MM.1S (cell line): ENCODE data around the gene PDAP1.
"Not testable (repeated sequence)": the region's sequence is repeated elsewhere in the genome, so short reads cannot be mapped to it uniquely, and the experiment has no call there.

Source experiments
- DNase-seq: peaks from one replicate; pipeline ENCODE4 v3.0.0-alpha.2; 2015
- H2AFZ ChIP-seq: fragments of 300-600 bp; sonication (generic); 2 replicates; pipeline ENCODE4 v1.6.0; 2016; ENCODE audit warnings: antibody characterized with exemption, low read length
- H3F3A ChIP-seq: fragments of 300-600 bp; sonication (generic); 2 replicates; pipeline ENCODE4 v1.6.1; 2016; ENCODE audit warnings: mild to moderate bottlenecking, antibody characterized with exemption, low read length, moderate library complexity, mixed read lengths; ENCODE audit not compliant: insufficient read depth
- H3K27ac ChIP-seq: fragments of 300-600 bp; sonication (generic); 2 replicates; pipeline ENCODE4 v1.5.1; 2016; ENCODE audit warnings: mild to moderate bottlenecking, low read length
- H3K27me3 ChIP-seq: fragments of 300-600 bp; sonication (generic); replicated peaks from 2 replicates; pipeline ENCODE4 v1.6.0; 2016; ENCODE audit warnings: low read length; ENCODE audit not compliant: insufficient read depth
- H3K36me3 ChIP-seq: fragments of 300-600 bp; sonication (generic); replicated peaks from 2 replicates; pipeline ENCODE4 v1.6.1; 2016; ENCODE audit warnings: mild to moderate bottlenecking, low read length, mixed read lengths; ENCODE audit not compliant: insufficient read depth
- H3K4me1 ChIP-seq: fragments of 300-600 bp; sonication (generic); 2 replicates; pipeline ENCODE4 v1.6.1; 2016; ENCODE audit warnings: low read length, mixed read lengths
- H3K4me2 ChIP-seq: fragments of 300-600 bp; sonication (generic); 2 replicates; pipeline ENCODE4 v1.6.0; 2016; ENCODE audit warnings: low read depth, low read length
- H3K4me3 ChIP-seq: fragments of 300-600 bp; sonication (generic); 2 replicates; pipeline ENCODE4 v1.5.1; 2016; ENCODE audit warnings: low read length, mixed read lengths
- H3K79me2 ChIP-seq: fragments of 300-600 bp; sonication (generic); 2 replicates; pipeline ENCODE4 v1.6.1; 2016; ENCODE audit warnings: mixed run types, low read length, mixed read lengths
- H3K9ac ChIP-seq: fragments of 300-600 bp; sonication (generic); 2 replicates; pipeline ENCODE4 v1.6.1; 2016; ENCODE audit warnings: low read length, mixed read lengths
- H3K9me2 ChIP-seq: fragments of 300-600 bp; sonication (generic); replicated peaks from 2 replicates; pipeline ENCODE4 v1.6.1; 2016; ENCODE audit warnings: mild to moderate bottlenecking, low read length, mixed read lengths; ENCODE audit not compliant: insufficient read depth
- H3K9me3 ChIP-seq: fragments of 300-600 bp; sonication (generic); replicated peaks from 2 replicates; pipeline ENCODE4 v1.6.1; 2016; ENCODE audit warnings: mild to moderate bottlenecking, low read length, mixed read lengths; ENCODE audit not compliant: insufficient read depth
- H4K20me1 ChIP-seq: fragments of 300-600 bp; sonication (generic); 2 replicates; pipeline ENCODE4 v1.6.1; 2016; ENCODE audit warnings: mild to moderate bottlenecking, low read length, moderate library complexity, mixed read lengths; ENCODE audit not compliant: insufficient read depth
- EZH2 ChIP-seq: fragments of 300-600 bp; sonication (generic); optimal IDR thresholded peaks from 2 replicates; pipeline ENCODE3; 2017; ENCODE audit warnings: low read depth, mild to moderate bottlenecking, antibody characterized with exemption, low read length, mixed read lengths
- EZH2phosphoT487 ChIP-seq: fragments of 300-600 bp; sonication (generic); IDR thresholded peaks from 2 replicates; pipeline ENCODE4 v1.6.1; 2018; ENCODE audit warnings: antibody characterized with exemption, low read length
- TF ChIP-seq, protein P1 (sequence below): fragments of 300-600 bp; sonication (generic); IDR thresholded peaks from 2 replicates; pipeline ENCODE4 v1.5.1; 2016; ENCODE audit warnings: antibody characterized with exemption, low read length, mixed read lengths

Gene PDAP1

DNA sequence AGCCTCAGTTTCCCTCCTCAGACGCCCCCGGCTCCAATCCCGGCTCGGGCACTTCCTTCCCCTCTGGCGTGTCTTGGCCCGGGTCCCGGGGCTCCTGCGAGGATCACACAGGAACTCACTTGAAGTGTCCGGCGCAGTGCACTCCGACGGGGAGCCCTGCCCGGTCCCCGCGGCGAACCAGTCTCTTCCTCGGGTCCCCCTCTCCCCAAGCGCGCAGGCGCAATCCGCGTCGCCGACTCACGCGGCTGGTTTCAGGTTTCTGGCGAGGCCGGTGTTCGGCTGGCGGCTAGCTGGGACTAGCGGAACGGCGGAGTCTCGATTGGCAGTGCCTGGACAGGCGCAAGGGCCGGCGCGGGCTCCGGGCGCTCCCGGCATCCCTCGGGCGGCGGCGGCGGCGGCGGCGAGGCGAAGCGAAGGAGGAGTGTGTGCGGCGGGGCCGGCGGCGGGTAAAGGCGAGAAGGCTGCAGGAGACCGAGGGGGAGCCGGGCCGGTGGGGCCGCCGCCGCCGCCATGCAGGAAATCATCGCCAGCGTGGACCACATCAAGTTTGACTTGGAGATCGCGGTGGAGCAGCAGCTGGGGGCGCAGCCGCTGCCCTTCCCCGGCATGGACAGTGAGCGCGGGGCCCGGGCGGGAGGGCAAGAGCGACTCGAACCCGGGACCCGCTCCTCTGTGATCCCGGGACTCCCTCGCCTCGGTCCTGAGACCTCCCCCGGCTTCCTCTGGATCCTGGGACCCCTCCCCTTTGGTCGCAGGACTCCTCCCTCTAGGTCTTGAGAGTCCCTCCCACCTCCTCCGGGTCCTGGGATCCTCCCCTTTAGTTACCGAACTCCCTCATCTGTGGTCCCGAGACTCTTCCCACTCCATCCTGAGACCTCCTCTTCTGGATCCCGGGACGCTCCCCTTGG lies 30.4 kb upstream of the PDAP1 start, which contains the start of the genes CPSF4 and PTCD1:
Gene CPSF4, plus strand, starts transcription at position 371 of the 908 bp plus-strand sequence. Its CDS starts 140 bp downstream, at position 511.
Gene PTCD1, minus strand, starts transcription at position 226 of the 908 bp plus-strand sequence. CDS start 3,556 bp downstream, outside the sequence.
- Histone ChIP-seq H3K36me3 (0 out of 2 replicates have a peak, but pooled peaks cover 6% of the 10 kb centered on the region), H3K4me2 (peak within 1 kb of the TSS; percentile 78), H3K79me2 (peaks cover 68% of the 10 kb centered on the region), H3K27ac (peak within 1 kb of the TSS; percentile 49; the same call in 1 of the 2 replicates), H2AFZ (peak within 1 kb of the TSS; percentile 99), H3K4me1 (0 out of 2 replicates have a peak, but pooled peaks cover 9% of the 10 kb centered on the region), H3K4me3 (peak within 1 kb of the TSS; percentile 82), H3K9ac (peak within 1 kb of the TSS; percentile 94), H3K27me3 (no peaks in the 10 kb centered on the region), H3F3A (peaks cover 10% of the 10 kb centered on the region; the same call in 1 of the 2 replicates), H4K20me1 (0 out of 2 replicates have a peak, but pooled peaks cover 9% of the 10 kb centered on the region), H3K9me3 (no peaks in the 10 kb centered on the region), H3K9me2 (no peaks in the 10 kb centered on the region)
- peak; percentile 97 for DNase-seq
- no peak for TF ChIP-seq EZH2phosphoT487
- TF ChIP-seq, protein P1, sequence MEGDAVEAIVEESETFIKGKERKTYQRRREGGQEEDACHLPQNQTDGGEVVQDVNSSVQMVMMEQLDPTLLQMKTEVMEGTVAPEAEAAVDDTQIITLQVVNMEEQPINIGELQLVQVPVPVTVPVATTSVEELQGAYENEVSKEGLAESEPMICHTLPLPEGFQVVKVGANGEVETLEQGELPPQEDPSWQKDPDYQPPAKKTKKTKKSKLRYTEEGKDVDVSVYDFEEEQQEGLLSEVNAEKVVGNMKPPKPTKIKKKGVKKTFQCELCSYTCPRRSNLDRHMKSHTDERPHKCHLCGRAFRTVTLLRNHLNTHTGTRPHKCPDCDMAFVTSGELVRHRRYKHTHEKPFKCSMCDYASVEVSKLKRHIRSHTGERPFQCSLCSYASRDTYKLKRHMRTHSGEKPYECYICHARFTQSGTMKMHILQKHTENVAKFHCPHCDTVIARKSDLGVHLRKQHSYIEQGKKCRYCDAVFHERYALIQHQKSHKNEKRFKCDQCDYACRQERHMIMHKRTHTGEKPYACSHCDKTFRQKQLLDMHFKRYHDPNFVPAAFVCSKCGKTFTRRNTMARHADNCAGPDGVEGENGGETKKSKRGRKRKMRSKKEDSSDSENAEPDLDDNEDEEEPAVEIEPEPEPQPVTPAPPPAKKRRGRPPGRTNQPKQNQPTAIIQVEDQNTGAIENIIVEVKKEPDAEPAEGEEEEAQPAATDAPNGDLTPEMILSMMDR, result no peak
- TF ChIP-seq EZH2, result no peak

- no peaks in the 10 kb centered on the region for H3K9me2 ChIP-seq
- H3K27ac ChIP-seq, result peak overlapping the region; percentile 42; the same call in 1 of the 2 replicates
- H3K4me1 ChIP-seq, result 0 out of 2 replicates have a peak, but pooled peaks cover 9% of the 10 kb centered on the region
- H3K9me3 ChIP-seq, result no peaks in the 10 kb centered on the region
- peak overlapping the region; percentile 94 for H3K9ac ChIP-seq
- 0 out of 2 replicates have a peak, but pooled peaks cover 3% of the 10 kb centered on the region for H3K36me3 ChIP-seq
- peak overlapping the region; percentile 99 for H2AFZ ChIP-seq
- H4K20me1 ChIP-seq, result 0 out of 2 replicates have a peak, but pooled peaks cover 9% of the 10 kb centered on the region
- H3K4me2 ChIP-seq, result peak overlapping the region; percentile 78
- peak; percentile 11 for DNase-seq
- H3K4me3 ChIP-seq, result peak overlapping the region; percentile 82
- TF ChIP-seq EZH2 (no peak), EZH2phosphoT487 (no peak)
- TF ChIP-seq, protein P1, result no peak
- no peaks in the 10 kb centered on the region for H3K27me3 ChIP-seq
- peaks cover 61% of the 10 kb centered on the region for H3K79me2 ChIP-seq
- peaks cover 10% of the 10 kb centered on the region; the same call in 1 of the 2 replicates for H3F3A ChIP-seq
Observed at GRCh38 chr7:99437946-99438572, 29.7 kb upstream of the PDAP1 start.

GRCh38 chr7:99433158-99433557 lies 24.8 kb upstream of the PDAP1 start:
- no peaks in the 10 kb centered on the region for H3K9me3 ChIP-seq
- H3K27ac ChIP-seq, result no peak overlapping the region
- no peak overlapping the region for H2AFZ ChIP-seq
- peaks cover 6% of the 10 kb centered on the region; the same call in 1 of the 2 replicates for H3F3A ChIP-seq
- H3K4me3 ChIP-seq, result no peak overlapping the region
- H3K27me3 ChIP-seq, result no peaks in the 10 kb centered on the region
- H3K9ac ChIP-seq, result no peak overlapping the region
- H3K4me1 ChIP-seq, result 0 out of 2 replicates have a peak, but pooled peaks cover 4% of the 10 kb centered on the region
- no peak for DNase-seq
- no peaks in the 10 kb centered on the region for H4K20me1 ChIP-seq
- peaks cover 17% of the 10 kb centered on the region for H3K79me2 ChIP-seq
- no peak overlapping the region for H3K4me2 ChIP-seq
- H3K9me2 ChIP-seq, result no peaks in the 10 kb centered on the region
- no peaks in the 10 kb centered on the region for H3K36me3 ChIP-seq
- no peak for TF ChIP-seq EZH2phosphoT487
- TF ChIP-seq EZH2, result no peak
- TF ChIP-seq, protein P1, result no peak

GRCh38 chr7:99431756-99432540 lies 23.6 kb upstream of the PDAP1 start:
- H3K4me3 ChIP-seq, H3K27me3 ChIP-seq, H3K27ac ChIP-seq, DNase-seq, H3K9me3 ChIP-seq, H3K4me1 ChIP-seq, H3K9ac ChIP-seq, H3K36me3 ChIP-seq, H3K9me2 ChIP-seq, H2AFZ ChIP-seq, H3F3A ChIP-seq, H3K79me2 ChIP-seq, H4K20me1 ChIP-seq, H3K4me2 ChIP-seq: not testable (repeated sequence)
